Fibroblast of peridontal ligament (primary cell): Measurements from ENCODE around the gene PPTC7.
"Not testable (repeated sequence)": the region's sequence is repeated elsewhere in the genome, so short reads cannot be mapped to it uniquely, and the experiment has no call there.

Experiments used
- DNase-seq: peaks from one replicate; pipeline ENCODE4 v3.0.0-alpha.2; 2010; ENCODE audit errors: extremely low read depth

Gene PPTC7

DNA sequence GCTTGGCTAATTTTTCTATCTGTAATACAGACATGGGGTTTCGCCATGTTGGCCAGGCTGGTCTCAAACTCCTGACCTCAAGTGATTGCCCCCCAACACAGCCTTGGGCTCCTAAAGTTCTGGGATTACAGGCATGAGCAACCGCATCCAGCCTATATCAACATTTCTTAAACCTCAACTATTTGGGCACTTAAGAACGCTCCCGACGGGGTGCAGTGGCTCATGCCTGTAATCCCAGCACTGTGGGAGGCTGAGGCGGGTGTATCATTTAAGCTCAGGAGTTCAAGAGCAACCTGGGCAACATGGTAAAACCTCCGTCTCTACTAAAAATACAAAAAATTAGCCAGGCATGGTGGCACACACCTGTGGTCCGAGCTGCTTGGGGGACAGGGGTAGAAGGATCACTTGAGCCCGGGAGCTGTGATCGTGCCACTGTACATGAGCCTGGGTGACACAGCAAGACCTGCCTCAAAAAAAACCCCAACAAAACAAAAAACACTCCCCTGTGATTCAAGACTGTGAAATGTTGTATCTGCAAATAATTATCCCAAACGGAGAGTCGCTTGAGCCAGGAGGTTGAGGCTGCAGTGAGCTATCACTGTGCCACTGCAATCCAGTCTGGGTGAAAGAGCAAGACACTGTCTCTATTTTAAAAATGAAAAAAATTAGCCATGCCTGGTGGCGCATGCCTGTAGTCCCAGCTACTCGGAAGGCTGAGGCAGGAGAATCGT lies 21.5 kb downstream of the PPTC7 start:
- peak; percentile 70 for DNase-seq

DNA sequence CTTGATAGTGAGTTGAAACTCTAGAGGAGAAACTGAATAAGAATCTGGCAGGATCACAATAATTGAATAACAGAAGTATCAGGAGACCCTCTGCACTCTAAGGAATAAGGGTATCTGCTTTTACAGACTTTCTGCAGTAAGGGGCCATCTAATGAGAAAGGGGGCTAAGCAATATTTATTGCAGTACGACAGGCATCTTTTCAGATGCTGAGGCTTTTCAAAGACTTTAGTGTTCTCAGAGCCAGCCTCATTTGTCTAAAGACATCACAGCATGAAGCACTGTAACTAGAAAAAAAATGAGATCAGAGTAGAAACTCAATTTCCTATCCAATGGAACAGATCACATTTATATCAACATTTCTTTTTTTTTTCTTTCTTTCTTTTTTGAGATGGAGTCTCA lies 22.2 kb downstream of the PPTC7 start:
- DNase-seq, result no peak

DNA sequence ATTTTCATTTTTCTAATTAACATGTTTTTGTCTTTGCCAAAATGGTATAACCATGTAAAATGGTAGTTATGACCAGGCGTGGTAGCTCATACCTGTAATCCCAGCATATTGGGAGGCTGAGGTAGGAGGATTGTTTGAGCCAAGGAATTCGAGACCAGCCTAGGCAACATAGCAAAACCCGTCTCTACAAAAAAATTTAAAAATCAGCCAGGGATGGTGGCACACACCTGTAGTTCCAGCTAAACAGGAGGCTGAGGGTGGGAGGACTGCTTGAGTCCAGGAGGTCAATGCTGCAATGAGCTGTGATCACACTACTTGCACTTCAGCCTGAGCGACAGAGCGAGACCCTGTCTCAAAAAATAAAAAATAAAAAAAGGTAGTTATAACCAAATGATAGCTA lies 23.1 kb downstream of the PPTC7 start:
- DNase-seq, result no peak

DNA sequence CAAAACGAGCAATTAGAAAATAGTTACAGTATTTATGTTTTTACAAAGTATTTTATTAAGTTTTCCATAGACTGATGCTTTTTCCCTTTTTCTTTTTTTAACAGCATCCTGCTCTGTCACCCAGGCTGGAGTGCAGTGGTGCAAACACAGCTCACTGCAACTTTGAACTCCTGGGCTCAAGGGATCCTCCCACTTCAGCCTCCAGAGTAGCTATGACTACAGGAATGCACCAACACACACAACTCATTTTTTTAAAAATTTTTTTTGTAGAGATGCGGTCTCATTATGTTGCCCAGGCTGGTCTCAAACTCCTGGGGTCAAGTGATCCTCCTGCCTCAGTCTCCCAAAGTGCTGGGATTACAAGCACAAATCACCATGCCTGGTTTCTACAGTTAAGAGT lies 24.2 kb downstream of the PPTC7 start:
- DNase-seq, result not testable (repeated sequence)

DNA sequence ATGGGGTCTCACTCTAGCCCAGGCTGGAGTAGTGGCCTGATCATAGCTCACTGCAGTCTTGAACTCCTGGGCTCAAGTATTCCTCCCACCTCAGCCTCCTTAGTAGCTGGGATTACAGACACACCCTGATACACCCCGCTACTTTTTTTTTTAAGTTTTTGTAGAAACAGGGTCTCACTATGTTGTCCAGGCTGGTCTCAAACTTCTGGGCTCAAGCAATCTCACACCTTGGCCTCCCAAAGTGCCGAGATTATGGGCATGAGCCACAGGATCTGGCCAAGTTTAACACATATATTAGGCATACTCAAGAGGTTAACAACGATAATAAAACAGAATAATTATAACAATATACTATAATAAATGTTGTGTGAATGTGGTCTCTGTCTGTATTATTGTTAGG lies 25.8 kb downstream of the PPTC7 start:
- DNase-seq, result no peak

DNA sequence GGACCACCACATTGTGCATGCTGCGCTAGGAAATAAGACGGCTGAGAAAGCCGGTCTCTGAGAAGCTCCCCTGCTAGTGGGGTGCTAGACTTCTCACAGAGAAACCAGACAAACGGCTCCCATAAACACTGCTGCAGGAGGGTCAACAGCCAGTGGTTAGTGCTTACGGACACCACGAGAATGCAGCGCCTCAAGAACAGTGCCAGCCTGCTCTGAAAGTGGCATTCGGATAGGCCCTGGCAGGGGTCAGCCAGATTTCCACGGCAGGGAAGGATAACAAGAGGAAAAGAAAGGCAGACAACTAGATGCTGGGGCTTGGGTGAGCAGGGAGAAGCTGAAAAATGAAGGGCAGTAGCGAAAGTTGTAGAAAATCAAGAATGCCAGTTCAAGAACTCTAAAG lies 26.4 kb downstream of the PPTC7 start:
- DNase-seq, result no peak

DNA sequence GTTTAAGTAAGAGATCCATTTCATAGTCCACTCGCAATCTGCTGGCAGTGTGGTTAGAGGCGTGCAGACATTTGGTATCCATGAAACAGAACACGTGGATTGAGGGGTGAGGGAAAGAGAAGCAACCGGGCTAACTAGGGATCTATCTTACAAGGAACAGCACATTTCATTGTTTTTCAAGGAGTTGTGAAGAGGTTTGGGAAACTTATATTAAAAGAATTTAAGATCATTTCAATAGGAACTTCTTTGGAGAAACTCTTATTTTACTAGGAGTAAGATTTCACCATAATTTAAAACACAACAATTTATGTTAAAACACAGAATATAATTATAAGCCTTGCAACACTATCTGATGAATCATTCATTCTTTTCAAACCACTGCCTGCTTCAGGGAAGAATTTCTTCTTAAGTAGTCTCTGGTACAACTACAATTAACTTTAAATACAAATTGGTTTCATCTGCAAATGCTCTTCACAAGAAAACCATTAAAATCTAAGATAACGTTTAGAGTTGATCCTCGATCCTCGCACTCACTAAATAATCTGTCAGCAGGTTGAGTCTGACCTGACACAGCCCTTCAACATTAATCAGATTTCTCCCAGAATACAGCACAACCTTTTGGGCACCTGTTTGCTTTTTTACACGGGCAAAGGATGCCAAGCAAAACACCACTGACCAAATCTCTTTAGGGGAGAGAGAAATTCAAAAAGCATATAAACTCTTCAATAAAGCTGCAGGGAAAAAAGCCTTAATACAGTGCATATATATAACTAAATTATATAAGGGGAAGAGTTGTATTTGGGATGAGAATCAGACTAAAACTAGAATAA lies 27.3 kb downstream of the PPTC7 start:
- DNase-seq, result peak; percentile 92

DNA sequence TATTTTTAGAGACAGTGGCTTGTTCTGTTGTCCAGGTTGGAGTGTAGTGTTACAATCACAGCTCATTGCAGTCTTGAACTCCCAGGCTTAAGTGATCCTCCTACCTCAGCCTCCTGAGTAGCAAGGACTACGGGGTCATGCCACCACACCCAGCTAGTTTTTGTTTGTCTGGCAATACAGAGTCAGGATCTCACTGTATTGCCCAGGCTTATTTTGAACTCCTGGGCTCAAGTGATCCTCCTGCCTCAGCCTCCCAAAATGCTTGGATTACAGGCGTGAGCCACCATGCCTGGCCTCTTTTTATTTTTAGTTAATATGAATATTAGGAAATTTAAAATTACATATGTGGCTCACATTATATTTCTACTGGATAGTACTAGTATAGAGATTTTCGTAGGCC lies 28.9 kb downstream of the PPTC7 start:
- DNase-seq, result no peak

DNA sequence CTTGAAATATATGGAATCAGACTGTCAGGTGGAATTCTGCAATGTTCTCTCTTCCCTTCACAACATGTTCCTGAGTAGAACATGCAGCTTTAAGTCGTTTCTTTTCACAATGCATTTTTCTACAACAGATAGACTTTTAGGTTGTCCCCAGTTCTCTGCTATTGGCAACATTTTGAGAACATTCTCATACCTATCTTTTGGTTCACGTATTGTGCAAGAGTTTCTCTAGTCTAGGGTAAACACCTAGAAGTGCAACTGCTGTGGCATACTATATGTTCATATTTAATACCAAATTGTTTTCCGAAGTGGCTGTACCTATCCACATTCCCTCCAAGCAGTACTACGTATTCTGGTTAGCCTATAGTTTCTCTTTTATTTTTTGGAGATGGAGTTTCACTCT lies 32.1 kb downstream of the PPTC7 start:
- no peak for DNase-seq

DNA sequence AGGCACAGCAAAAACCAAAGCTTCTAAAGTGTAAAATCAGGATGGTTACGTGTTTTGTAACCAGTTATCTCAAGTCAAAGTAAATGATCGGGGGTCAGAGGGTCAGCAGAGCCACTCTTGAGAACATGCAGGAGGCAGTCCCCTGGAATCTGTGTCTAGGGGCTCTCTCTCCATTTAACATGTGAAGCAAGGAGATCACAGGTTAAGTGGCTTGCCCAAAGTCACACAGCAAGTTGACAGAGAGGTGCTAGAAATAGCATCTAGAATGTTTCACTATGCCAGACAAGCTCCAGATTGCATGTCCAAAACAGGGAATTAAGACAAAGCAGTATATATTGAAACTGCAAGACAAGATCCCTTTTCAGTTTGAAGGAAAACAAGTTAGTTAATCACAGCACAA lies 33.4 kb downstream of the PPTC7 start:
- no peak for DNase-seq

DNA sequence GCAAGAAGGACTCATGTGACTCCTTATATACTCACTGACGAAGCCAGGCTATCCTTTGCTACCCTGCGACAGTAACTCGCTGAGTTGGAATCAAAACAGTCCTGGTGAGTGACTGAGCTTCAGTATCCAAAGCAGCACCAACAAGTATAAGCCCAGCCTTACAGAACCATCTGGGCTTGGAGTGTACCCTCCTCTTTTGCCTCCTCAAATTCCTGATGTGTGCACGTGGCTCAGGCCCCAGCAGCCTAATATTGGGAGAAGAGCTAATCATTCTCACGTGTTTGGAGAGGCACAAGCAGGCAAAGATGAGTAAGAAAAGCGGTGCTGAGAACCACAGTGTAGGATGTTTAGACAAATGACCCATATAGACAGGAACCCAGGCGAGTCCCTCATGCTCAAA lies 34.4 kb downstream of the PPTC7 start:
- peak; percentile 38 for DNase-seq

DNA sequence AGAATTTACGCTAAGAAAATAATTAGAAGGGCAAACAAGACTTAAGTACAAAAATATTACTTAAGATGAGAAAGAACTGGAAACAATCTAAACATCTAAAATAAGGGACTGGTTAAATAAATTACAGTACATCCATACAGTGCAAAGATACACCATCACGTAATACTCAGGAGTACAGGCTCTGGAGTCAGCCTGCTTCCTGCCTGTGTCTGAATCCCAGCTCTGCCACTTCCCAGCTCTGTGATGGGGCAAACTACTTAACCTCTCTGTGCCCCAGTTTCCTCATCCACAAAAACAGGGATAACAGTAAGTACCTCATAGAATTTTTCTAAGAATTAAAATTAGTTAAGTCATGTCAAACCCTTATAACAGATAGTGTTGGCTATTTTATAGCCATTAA lies 36.0 kb downstream of the PPTC7 start:
- DNase-seq, result no peak

DNA sequence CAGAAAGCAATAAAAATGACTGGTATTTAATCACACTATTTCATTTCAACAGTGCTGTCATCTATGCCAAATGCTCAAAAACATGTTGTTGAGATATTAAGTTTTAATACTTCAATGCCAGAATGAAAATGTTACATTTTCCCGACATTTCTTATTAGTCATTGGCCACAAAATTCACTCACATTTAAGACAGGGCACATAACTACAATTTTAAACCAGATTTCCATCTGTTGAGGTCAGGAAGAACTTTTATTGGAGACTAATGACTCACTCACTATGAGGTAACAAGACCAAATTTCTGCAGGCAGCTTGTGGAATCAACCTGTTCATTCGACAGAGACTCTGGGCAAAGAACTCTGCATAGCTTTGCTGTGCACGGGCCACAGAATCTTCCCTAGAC lies 36.8 kb downstream of the PPTC7 start:
- DNase-seq, result peak; percentile 92

DNA sequence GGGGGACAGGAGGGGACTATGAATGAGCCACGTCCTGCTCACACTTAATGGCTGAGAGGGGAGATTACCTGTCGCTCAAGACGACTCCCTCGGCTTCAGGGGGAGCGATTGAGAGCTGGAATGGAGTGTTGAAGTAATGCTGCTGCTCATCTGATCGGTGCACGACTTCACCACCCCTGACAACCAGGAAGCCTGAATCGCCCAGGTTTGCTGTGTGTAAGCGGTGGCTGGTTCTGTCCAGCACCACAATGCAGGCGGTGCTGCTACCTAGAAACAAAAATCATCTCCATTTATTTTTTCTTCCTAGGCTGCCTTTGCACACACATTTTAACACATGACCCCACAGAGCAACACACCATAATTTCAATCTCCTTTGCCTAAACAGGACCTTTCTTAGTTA lies 37.3 kb downstream of the PPTC7 start:
- no peak for DNase-seq

DNA sequence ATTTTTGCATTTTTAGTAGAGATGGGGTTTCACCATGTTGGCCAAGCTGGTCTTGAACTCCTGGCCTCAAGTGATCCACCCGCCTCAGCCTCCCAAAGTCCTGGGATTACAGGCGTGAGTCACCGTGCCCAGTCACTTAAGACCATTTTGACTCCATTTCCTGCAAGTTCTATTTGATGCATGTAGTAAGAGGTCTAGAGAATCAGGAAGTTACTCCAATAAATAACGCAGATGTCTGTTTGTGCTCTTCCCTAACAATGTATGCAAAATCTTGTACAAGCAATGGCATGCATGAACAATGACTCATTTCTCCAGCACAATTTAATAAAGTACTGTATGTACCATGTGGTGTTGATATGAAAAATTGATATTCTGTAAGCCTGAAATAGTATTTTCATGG lies 37.9 kb downstream of the PPTC7 start:
- DNase-seq, result not testable (repeated sequence)

DNA sequence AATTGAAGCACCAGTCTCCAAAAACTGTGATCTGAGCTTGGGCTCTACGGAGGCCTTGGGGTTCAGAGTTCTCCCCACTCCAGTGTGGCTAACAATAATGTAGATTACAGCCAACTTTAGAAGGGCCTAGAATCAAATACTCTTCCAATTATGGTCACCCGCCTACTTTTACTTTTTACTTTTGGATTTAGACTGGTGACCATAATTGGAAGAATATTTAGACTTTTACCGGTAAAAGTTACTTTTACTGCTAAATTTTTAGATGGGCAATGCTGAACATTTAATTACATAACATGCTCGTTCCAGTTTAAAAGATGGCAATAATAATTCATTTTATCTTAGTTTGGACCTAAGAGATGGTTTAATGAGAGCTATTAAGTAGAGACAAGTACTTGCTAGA lies 39.2 kb downstream of the PPTC7 start:
- DNase-seq, result no peak

DNA sequence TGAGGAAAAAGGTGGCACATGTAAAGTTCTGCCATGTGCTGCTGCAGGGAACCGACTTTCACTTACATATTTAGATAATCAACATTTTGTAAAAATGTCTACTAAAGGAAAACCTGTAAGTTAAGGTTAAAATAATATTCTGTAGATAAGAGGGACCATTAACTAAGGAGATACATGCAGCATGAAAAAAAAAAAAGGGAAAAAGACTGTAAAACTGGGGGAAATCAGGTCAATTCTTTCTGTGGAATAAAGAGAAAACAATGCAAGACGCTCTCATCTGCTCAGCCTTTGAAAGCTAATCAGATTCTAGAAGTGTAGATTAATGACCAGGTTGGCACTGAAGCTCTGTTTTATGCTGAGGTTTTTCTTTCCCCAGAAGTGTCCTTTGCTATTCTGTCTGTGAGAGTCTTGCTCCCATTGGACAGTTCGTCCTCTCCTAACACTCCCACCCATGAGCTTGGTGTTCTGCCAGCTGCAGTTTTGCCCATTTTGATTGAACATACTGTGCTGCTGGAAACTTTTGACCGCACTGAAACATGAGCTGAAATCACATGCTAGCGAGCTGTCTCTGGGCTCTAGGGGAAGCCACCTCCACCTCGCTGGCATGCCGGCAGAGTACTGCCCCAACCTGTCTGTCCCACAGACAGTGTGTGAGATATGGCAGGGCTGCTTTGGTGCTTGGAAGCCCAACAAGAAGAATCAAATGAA lies 39.7 kb downstream of the PPTC7 start:
- peak; percentile 92 for DNase-seq

DNA sequence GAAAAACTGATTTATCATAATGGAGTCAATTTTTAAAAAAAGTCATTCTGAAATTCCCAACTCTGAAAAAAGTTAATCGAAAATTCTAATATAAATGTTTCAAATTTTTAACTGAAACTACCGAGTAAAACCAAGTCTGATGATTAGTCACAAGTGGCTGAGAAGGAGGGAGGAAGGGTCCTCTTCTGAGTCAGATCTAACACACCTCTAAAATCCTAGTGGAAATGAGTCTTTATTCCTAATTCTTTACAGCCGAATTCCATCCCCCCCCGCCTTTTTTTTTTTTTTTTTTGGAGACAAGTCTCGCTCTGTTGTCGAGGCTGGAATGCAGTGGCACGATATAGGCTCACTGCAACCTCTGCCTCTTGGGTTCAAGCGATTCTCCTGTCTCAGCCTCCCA lies 43.1 kb downstream of the PPTC7 start:
- DNase-seq, result no peak

DNA sequence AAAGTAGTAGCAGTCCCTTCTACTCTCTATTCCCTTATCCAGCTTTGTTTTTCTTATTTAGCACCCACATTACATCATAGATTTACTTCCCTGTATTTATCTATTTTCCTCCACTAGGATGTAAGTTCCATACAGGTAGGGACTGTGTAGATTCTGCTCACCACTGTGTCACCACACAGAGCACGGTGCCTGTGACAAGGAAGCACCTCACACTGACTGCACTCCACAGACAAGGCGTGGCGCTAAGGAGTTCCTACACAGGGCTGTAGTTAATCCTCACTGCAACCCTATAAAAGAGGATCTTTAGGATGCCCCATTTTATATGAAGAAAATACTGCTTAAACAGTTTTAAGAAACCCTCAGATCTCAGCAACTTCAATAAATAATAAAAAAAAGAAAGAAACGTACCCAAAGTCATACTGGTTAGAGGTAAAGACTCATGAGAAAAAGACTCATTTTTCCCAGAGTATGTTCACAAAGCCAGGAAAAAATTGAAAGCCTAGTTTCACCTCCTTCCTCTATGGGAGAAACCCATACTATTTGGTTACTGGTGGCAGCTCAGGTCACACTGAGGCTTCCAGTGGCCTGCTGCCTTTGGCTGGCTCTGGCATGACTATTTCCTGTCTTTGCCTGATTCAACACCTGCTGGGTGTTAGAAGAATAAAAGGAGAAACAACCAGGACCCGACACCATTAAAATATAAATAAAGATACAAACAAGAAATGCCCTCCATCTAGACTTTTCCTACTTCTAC lies 44.1 kb downstream of the PPTC7 start:
- DNase-seq, result no peak

DNA sequence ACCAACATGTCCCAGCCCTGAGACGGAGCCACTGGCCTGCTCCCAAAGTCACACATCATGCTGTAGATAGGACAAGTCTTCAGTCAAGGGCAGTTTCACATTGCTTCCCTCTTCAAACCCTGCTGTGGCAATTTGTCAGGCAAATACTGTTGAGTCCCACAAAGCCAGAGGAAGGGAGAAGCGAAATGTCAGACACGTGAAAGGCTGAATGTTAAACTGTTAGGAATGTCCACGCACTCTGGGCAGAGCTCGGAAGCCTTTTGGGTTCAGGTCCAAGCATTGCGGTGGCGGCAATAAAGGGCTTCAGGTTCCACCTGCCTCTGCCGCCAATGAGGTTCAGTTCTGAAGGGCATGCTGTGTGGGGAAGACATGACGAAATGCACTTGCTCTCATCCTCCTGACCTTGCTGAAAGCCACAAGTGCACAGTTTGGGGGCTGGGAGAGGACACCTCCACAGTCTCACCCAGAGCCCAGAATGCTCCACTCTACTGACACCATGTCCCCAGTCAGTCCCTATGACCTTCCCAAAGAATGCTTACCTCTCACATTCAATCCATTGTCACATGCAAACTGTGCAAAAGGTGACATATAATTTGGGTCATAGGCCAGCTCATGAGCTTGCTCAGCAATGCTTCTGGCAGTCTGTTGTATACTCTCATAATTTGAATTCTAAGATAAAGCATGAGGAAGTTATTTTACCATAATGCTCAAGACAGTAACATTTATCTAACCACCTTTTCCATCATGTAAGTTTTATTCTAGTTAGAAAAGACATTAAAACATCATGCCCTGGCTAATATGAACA lies 45.3 kb downstream of the PPTC7 start:
- no peak for DNase-seq
